NCI-H1417 treated with DMSO at 0.1 percent for 48 hours (cell line): ENCODE measurements around the gene KIF5A.
"Not testable (repeated sequence)": the region's sequence is repeated elsewhere in the genome, so short reads cannot be mapped to it uniquely, and the experiment has no call there.

ENCODE experiments used
- DNase-seq: peaks from one replicate; lab custom pipeline; 2025; lab: John Stamatoyannopoulos, UW

Gene KIF5A

DNA sequence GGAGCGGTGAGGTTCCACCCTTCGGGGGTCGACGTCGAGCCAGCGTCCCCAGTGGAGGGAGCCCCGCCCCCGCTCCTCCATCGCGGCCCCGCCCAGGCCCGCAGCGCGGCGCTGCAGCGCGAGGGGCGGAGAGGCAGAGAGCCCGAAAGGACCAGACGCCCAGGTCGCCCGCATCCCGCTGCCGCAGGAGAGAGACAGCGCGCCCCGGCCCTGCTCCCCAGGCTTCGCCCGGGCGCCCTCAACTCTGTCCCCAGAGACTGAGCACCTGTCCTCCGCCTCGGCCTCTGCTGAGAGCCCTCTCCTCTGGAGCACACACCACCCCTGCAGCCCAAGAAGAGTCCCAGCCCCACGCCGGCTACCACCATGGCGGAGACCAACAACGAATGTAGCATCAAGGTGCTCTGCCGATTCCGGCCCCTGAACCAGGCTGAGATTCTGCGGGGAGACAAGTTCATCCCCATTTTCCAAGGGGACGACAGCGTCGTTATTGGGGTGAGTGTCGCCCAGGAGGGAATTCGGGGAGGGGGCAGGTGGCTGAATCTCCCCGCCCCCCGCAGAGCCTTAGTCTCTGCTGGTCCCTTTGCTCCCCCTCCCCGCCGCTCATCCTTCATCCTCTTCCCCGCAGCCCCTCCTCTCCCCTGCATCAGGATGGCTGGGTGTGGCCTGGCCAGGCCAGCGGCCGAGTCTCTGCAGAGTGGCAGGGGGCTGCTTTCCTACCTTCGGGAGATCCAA is at the start of gene KIF5A:
TSS of gene KIF5A (plus strand) at position 136 of the 732 bp plus-strand sequence. CDS start at position 364, 228 bp downstream.
- no peak for DNase-seq

- DNase-seq: no peak
Measured at GRCh38 chr12:57500213-57500612, 49.6 kb upstream of the KIF5A start.

GRCh38 chr12:57502311-57502969 is 47.4 kb upstream of the KIF5A start:
- DNase-seq: not testable (repeated sequence)

DNA sequence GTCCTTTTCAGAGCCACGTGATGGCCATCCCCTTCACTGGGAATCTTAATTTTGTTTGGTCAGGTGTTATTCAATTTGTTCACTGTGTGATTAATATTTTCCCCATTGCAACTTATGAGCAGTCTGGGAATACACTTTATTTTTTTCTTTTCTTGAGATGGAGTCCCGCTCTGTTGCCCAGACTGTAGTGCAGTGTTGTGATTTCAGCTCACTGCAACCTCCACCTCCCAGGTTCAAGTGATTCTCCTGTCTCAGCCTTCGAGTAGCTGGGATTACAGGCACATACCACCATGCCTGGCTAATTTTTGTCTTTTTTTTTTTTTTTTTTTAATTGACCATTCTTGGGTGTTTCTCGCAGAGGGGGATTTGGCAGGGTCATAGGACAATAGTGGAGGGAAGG is 43.3 kb upstream of the KIF5A start:
- DNase-seq: not testable (repeated sequence)

DNA sequence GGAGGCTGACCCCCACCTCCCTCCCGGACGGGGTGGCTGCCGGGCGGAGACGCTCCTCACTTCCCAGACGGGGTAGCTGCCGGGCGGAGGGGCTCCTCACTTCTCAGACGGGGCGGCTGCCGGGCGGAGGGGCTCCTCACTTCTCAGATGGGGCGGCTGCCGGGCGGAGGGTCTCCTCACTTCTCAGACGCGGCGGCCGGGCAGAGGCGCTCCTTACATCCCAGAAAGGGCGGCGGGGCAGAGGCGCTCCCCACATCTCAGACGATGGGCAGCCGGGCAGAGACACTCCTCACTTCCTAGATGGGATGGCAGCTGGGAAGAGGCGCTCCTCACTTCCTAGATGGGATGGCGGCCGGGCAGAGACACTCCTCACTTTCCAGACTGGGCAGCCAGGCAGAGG is 42.0 kb upstream of the KIF5A start:
- DNase-seq: not testable (repeated sequence)

DNA sequence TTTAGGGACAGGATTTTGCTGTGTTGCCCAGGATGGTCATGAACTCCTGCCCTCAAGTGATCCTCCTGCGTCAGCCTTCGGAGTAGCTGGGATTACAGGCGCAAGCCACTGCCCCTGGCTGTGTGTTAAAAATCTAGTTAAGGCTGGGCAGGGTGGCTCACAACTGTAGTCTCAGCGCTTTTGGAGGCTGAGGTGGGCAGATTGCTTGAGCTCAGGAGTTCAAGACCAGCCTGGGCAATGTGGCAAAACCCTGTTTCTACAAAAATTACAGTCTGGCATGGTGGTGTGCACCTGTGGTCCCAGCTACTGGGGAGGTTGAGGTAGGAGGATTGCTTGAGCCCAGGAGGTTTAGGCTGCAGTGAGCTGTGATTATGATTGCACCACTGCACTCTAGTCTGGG is 38.7 kb upstream of the KIF5A start:
- no peak for DNase-seq

GRCh38 chr12:57511588-57512325 is 38.1 kb upstream of the KIF5A start:
- DNase-seq: no peak

GRCh38 chr12:57512665-57513064 is 37.2 kb upstream of the KIF5A start:
- DNase-seq: no peak

- DNase-seq: no peak
Measured at GRCh38 chr12:57513266-57513665, 36.6 kb upstream of the KIF5A start.

GRCh38 chr12:57513677-57514076 is 36.2 kb upstream of the KIF5A start:
- not testable (repeated sequence) for DNase-seq

DNA sequence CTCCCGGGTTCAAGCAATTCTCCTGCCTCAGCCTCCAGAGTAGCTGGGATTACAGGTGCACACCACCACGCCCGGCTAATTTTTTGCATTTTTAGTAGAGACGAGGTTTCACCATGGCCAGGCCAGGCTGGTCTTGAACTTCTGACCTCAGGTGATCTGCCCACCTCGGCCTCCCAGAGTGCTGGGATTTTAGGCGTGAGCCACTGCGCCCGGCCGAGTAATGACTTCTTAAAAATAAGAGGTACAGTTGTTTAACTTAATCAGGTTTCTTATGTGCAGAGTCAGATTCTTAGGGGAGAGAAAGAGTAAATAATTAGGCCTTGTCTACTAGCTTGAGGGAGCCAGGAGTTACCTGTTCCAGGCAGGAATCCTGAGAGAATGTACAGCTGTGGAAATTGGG is 35.6 kb upstream of the KIF5A start:
- not testable (repeated sequence) for DNase-seq

- peak; percentile 46 for DNase-seq
Measured at GRCh38 chr12:57514720-57515407, 35.0 kb upstream of the KIF5A start.

- DNase-seq: no peak
Measured at GRCh38 chr12:57515408-57515933, 34.4 kb upstream of the KIF5A start.

GRCh38 chr12:57515934-57516541 is 33.8 kb upstream of the KIF5A start:
- DNase-seq: no peak

- no peak for DNase-seq
Measured at GRCh38 chr12:57516617-57517153, 33.2 kb upstream of the KIF5A start.

GRCh38 chr12:57517187-57517586 is 32.7 kb upstream of the KIF5A start:
- DNase-seq: no peak

DNA sequence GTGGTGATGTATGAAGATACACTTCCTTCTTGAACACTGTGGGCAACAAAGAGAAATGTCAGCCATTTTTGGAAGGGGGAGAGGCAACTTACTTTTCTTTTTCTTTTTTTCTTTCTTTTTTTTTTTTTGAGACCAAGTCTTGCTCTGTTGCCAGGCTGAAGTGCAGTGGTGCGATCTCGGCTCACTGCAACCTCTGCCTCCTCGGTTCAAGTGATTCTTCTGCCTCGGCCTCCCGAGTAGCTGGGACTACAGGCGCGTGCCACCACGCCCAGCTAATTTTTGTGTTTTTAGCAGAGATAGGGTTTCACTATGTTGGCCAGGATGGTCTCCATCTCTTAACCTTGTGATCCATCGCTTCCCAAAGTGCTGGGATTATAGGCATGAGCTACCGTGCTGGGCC is 32.1 kb upstream of the KIF5A start:
- DNase-seq: not testable (repeated sequence)

- no peak for DNase-seq
Measured at GRCh38 chr12:57518176-57518919, 31.5 kb upstream of the KIF5A start.

- DNase-seq: no peak
Measured at GRCh38 chr12:57518920-57519795, 30.7 kb upstream of the KIF5A start.

GRCh38 chr12:57519796-57520052 is 30.1 kb upstream of the KIF5A start:
- no peak for DNase-seq
